ENCODE results near the gene INPP5K.

Gene INPP5K

DNA sequence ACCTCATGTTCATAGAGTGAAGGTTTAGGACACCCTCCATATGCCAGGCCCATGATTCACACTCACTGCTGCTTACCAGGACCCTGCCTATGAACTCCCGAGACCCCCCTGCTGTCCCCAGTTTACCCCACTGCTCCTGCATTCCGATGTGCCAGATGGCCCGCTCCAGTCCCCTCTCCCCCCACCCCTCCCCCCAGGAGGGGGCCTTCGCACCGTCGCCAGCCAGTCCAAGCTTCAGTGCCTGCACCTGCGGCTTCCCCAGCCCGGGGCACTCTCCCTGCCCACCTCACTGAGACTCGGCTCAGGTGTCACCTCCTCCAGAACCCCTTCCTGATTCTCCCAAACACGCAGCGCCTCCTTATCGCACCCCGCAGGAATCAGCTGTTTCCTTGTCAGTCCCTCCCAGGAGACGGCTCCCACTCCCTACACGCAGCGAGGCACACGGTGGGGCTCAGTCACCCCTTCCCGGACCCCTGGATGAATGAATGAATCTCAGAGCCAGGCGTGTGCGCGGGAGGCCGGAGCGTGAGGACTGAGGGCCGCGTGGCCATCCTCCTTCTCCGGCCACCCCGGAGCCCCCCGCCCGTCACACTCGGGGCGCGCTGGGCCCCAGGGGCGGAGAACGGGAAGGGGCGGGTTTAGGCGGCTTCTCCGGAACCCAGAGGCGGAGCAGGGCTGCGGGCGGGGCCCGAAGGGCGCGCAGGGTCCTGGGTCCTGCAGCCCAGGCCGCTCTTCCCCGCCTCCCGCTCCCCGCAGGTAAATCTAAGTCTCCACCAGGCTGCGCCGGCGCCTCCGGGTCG is 25.6 kb downstream of the INPP5K start:
- Histone ChIP-seq H3K4me1 (peaks cover 3% of the 10 kb centered on the region; the same call in 1 of the 2 replicates), H3K9me3 (no peaks in the 10 kb centered on the region), H3K27me3 (no peaks in the 10 kb centered on the region), H3K4me3 (ENCODE audit: low read depth, low read length) (peak overlapping the region; percentile 59), H3K36me3 (no peaks in the 10 kb centered on the region)
- TF ChIP-seq, protein P1, sequence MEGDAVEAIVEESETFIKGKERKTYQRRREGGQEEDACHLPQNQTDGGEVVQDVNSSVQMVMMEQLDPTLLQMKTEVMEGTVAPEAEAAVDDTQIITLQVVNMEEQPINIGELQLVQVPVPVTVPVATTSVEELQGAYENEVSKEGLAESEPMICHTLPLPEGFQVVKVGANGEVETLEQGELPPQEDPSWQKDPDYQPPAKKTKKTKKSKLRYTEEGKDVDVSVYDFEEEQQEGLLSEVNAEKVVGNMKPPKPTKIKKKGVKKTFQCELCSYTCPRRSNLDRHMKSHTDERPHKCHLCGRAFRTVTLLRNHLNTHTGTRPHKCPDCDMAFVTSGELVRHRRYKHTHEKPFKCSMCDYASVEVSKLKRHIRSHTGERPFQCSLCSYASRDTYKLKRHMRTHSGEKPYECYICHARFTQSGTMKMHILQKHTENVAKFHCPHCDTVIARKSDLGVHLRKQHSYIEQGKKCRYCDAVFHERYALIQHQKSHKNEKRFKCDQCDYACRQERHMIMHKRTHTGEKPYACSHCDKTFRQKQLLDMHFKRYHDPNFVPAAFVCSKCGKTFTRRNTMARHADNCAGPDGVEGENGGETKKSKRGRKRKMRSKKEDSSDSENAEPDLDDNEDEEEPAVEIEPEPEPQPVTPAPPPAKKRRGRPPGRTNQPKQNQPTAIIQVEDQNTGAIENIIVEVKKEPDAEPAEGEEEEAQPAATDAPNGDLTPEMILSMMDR (IDR thresholded peaks at IDR 0.05; ENCODE audit: low read depth, low read length): no peak
- DNase-seq: peak; percentile 40

DNA sequence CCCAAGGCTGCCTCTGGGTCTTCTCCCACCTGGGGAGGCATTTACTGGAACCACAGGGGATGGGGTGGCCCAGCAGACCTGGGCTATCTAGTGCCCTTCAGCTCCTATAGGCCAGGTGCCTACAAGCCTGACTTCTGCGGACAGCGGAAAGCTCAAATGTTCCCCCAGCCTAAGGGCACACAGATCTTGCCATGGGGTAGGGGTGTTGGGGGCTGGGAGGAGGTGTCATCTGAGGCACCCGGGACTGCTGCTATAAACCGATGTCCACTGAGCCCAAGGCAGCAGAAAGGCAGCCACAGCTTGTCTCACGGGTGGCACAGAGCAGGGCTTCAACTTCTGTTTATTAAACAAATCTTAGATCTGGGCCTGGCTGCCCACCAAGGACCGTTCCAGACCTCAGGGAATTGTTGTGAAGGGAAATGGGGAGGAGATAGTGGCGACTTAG is 27.6 kb downstream of the INPP5K start:
- DNase-seq: no peak
- Histone ChIP-seq H3K27me3 (no peaks in the 10 kb centered on the region), H3K9me3 (no peaks in the 10 kb centered on the region), H3K36me3 (no peaks in the 10 kb centered on the region), H3K4me1 (peaks cover 3% of the 10 kb centered on the region; the same call in 1 of the 2 replicates), H3K4me3 (ENCODE audit: low read depth, low read length) (no peak overlapping the region)
- TF ChIP-seq, protein P1 (IDR thresholded peaks at IDR 0.05; ENCODE audit: low read depth, low read length): no peak

DNA sequence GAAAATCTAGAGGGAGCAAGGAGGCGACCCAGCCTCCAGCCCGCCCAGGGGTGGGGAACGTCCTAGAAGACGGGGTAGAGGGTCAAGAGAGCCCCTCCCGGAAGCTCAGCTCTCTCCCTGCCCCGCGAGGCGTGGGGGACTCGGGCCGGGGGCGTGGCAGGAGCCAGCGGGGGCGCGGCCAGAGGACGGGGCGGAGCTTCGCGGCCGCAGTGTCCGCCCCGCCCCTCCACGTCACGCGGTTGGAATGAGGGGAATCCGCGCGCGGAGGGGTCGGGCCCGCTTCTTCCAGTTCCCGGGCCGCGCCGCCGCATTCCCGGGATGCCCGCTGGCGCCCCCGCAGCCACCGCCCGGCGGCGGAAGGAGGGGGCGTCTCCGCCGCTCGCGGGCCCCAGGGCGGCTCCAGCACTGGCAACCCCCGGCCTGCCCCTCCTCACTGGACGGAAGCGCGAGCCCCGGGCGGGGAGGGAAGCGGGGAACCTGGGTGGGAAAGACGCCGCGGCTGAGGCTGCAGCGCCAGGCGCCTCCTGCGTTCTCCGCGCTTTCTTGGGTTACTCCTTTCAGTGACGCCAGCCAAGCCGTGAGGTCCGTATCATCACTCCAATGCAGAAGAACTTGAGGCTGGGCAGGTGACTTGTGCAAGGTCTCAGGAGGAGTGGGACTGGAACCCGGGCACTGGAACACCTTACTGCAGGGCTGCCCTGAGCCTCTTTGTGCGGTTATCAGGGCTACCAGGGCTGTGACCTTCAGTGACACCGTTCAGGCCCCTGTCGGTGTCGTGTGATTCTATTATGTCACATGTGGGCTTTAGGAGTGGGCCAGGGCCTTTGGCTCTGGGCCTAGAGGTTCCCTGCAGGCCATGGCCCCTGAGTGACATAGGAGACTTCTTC is 28.2 kb downstream of the INPP5K start:
- Histone ChIP-seq H3K36me3 (no peaks in the 10 kb centered on the region), H3K9me3 (no peaks in the 10 kb centered on the region), H3K4me3 (ENCODE audit: low read depth, low read length) (peak overlapping the region; percentile 47), H3K4me1 (peaks cover 2% of the 10 kb centered on the region; the same call in 1 of the 2 replicates), H3K27me3 (no peaks in the 10 kb centered on the region)
- TF ChIP-seq, protein P1 (IDR thresholded peaks at IDR 0.05; ENCODE audit: low read depth, low read length): no peak
- peak; percentile 69 for DNase-seq

DNA sequence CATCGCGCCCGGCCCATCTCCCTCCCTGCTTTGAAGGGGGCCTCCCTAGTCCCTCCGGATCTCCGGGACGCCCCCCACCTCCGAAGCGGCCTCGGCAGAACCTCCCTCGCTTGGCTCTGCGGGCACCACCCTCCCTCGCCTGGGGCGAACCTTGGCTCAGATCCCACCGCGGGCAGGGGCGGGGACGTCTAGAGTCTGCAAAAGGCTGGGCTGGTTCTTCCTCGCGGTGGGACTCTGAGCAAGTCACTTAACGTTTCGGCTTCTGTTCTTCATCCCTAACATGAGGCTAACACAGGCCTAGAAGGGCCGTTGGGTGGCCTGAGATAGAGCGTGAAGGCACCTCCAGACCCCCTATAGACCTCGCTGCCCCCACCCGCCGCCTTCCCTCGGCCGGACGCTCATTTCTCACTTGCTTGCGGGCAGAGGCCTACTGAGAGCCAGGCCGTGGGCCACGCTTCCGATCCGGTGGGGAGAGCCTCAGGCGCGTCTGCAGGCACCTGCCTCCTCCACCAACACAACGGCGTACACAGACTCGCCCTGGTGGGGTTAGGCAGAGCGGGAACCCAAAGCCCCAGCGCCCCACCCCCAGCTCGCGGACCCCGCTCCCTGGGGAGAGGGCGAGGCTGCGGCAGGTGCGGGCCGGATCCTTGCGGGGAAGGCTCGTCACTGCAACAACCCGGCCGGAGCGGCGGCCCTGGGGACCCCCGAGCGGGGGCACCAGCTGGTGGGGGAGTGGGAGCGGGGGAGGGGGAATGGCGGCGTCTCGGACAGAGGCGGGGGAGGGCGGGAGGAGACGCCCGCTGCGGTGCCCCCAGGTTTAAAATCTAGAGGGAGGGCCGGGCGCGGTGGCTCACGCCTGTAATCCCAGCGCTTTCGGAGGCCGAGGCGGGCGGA is 29.4 kb downstream of the INPP5K start:
- Histone ChIP-seq H3K4me1 (no peaks in the 10 kb centered on the region; the same call in 1 of the 2 replicates), H3K9me3 (no peaks in the 10 kb centered on the region), H3K4me3 (ENCODE audit: low read depth, low read length) (no peak overlapping the region; the same call in 1 of the 2 replicates), H3K36me3 (no peaks in the 10 kb centered on the region), H3K27me3 (no peaks in the 10 kb centered on the region)
- DNase-seq: no peak
- TF ChIP-seq, protein P1 (IDR thresholded peaks at IDR 0.05; ENCODE audit: low read depth, low read length): no peak

DNA sequence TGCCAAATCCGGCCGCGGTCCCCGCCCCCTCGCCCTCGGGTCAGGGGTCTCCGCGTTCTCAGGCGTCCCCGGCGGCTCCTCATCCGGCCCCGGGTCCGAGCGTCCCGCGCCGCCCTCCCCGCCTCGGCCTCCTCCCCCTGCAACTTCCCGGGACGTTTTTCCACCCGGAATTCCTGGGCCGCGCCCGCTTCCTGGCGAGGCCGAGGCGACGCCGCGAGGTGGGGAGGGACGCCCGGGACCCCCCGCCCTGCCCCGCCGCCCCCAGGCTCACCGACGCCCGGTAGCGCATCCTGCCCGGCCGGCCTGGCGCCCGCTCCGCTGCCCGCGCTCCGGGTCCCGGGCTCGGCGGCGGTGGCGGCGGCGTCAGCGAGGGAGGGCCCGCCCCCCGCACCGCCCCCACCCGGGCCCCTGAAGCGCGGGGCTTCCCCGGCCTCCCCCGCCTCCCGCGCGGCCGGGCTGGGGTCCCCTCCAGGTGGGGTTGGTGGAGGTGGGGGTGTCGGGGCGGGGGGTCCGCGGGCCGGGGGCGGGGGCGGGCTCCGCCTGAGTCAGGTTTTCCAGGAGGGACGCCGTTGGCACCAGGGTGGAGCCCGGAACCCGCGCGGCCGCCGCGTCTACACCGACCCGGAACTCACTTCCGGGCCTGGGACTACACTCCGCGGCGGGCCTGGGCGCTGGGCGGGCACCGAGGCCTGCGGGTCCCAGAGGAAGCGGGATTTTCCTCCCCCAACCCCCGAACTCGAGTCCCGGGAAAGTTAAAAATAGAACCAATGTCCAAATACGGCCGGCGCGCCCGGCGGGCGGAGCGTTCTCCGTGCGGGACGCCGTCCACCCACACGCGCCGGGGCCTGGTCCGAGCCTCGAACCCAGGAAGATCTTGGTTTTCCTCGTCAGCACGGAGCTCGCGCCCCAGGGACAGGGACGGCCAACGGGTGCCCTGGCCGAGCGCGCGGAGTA is 30.7 kb downstream of the INPP5K start:
- no peaks in the 10 kb centered on the region; the same call in 1 of the 2 replicates for H3K4me1 ChIP-seq
- H3K36me3 ChIP-seq: no peaks in the 10 kb centered on the region
- peak overlapping the region; percentile 46 for H3K4me3 ChIP-seq (ENCODE audit: low read depth, low read length)
- no peak for DNase-seq
- no peaks in the 10 kb centered on the region for H3K27me3 ChIP-seq
- TF ChIP-seq, protein P1 (IDR thresholded peaks at IDR 0.05; ENCODE audit: low read depth, low read length): no peak
- H3K9me3 ChIP-seq: no peaks in the 10 kb centered on the region

Measured in BE2C (cell line).